PFSK-1 (cell line): Measurements from ENCODE around the gene PTRHD1.

Source experiments
- FOXP2 ChIP-seq: optimal IDR thresholded peaks from 2 replicates; pipeline ENCODE3; 2011; ENCODE audit warnings: borderline replicate concordance, control low read depth, inconsistent platforms; ENCODE audit not compliant: insufficient read depth; ENCODE audit errors: extremely low read length, extremely low read depth
- POLR2AphosphoS5 ChIP-seq: IDR thresholded peaks from 2 replicates; pipeline ENCODE4 v1.6.1; 2012; ENCODE audit warnings: low read depth, mild to moderate bottlenecking, control low read depth, low read length, moderate library complexity
- REST ChIP-seq, 2 experiments: IDR thresholded peaks; 2 replicates each; pipeline versions ENCODE4 v1.6.1 to v1.8.0; 2011 to 2012; ENCODE audit warnings: low read depth in 2 of 2, low read length in 2 of 2, control low read depth in 1 of 2, inconsistent platforms in 1 of 2, mild to moderate bottlenecking in 1 of 2, moderate library complexity in 1 of 2; ENCODE audit not compliant: insufficient read depth in 1 of 2
- SIN3A ChIP-seq: IDR thresholded peaks from 2 replicates; pipeline ENCODE4 v1.6.1; 2012; ENCODE audit warnings: mild to moderate bottlenecking, low read length, moderate library complexity, borderline replicate concordance; ENCODE audit not compliant: insufficient read depth
- TAF1 ChIP-seq: IDR thresholded peaks from 2 replicates; pipeline ENCODE4 v1.6.1; 2012; ENCODE audit warnings: low read length, control low read depth, borderline replicate concordance; ENCODE audit not compliant: insufficient read depth

The PTRHD1 gene

GRCh38 chr2:24814516-24814915 is 21.3 kb upstream of the PTRHD1 start:
- TF ChIP-seq FOXP2, result no peak
- TF ChIP-seq TAF1, result no peak
- TF ChIP-seq POLR2AphosphoS5, result no peak

- no peak for TF ChIP-seq TAF1
- no peak for TF ChIP-seq FOXP2
- TF ChIP-seq POLR2AphosphoS5, result no peak
- TF ChIP-seq SIN3A, result no peak
- TF ChIP-seq REST (IDR thresholded peaks at IDR 0.05; ENCODE audit: insufficient read depth in 1 of 2, low read depth in 2 of 2, low read length in 2 of 2), result no peak
Observed at GRCh38 chr2:24813691-24814137, 20.5 kb upstream of the PTRHD1 start.

- TF ChIP-seq FOXP2 (no peak), SIN3A (no peak), REST (IDR thresholded peaks at IDR 0.05; ENCODE audit: insufficient read depth in 1 of 2, low read depth in 2 of 2, low read length in 2 of 2) (no peak), POLR2AphosphoS5 (no peak), TAF1 (no peak)
Observed at GRCh38 chr2:24809316-24810007, 16.3 kb upstream of the PTRHD1 start.

GRCh38 chr2:24806661-24807036 is 13.5 kb upstream of the PTRHD1 start:
- TF ChIP-seq SIN3A (no peak), REST (IDR thresholded peaks at IDR 0.05; ENCODE audit: insufficient read depth in 1 of 2, low read depth in 2 of 2, low read length in 2 of 2) (no peak), POLR2AphosphoS5 (no peak), FOXP2 (no peak), TAF1 (no peak)

- TF ChIP-seq TAF1 (no peak), SIN3A (no peak), FOXP2 (no peak), REST (IDR thresholded peaks at IDR 0.05; ENCODE audit: insufficient read depth in 1 of 2, low read depth in 2 of 2, low read length in 2 of 2) (no peak), POLR2AphosphoS5 (no peak)
Observed at GRCh38 chr2:24797644-24798043, 4.5 kb upstream of the PTRHD1 start.
